ENCODE measurements around the gene KRTAP4-2.
"Not testable (repeated sequence)": the region's sequence is repeated elsewhere in the genome, so short reads cannot be mapped to it uniquely, and the experiment has no call there.

The KRTAP4-2 gene

GRCh38 chr17:41160190-41160589, 17.8 kb downstream of the KRTAP4-2 start:
- not testable (repeated sequence) for DNase-seq

DNA sequence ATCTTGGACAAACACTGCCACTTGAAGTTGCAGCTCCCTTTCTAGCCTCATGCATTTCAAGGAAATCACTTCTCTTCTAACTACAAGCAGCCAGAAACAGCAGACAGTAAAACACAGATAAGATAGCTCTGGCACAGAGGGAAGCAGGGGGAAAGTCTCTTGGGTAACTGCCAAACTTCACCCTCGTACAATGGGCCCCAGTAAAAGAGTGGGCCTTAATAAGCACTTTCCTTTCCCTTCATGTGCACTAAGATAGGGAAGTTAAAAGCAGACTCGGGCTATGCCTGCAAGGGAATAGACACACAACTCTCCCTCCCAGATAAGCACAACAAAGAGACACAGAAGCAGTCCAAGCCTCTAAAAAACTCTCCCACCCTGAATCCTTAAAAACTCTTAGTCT, 24.2 kb downstream of the KRTAP4-2 start:
- no peak for DNase-seq

DNA sequence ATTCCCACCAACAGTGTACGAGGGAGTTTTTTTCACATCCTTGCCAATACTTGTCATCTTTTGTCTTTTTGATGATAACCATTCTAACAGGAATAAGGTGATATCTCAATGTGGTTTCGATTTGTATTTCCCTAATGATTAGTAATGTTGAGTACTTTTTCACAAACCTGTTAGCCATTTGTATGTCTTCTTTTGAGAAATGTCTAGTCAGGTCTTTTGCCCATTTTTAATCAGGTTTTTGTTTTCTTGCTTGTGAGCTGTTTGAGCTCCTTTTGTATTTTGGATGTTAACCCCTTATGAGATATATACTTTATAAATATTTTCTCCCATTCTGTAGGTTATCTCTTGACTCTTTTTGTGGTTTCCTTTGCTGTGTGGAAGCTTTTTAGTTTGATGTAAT, 26.5 kb downstream of the KRTAP4-2 start:
- no peak for DNase-seq

GRCh38 chr17:41150026-41150425, 28.0 kb downstream of the KRTAP4-2 start:
- no peak for DNase-seq

- no peak for DNase-seq
Measured at GRCh38 chr17:41149652-41149985, 28.4 kb downstream of the KRTAP4-2 start, which contains the start of gene KRTAP4-5. KRTAP4-5 (minus strand) TSS chr17:41149825; CDS start chr17:41149767, 58 bp downstream.

- DNase-seq = not testable (repeated sequence)
Measured at GRCh38 chr17:41148971-41149651, 28.9 kb downstream of the KRTAP4-2 start.

DNA sequence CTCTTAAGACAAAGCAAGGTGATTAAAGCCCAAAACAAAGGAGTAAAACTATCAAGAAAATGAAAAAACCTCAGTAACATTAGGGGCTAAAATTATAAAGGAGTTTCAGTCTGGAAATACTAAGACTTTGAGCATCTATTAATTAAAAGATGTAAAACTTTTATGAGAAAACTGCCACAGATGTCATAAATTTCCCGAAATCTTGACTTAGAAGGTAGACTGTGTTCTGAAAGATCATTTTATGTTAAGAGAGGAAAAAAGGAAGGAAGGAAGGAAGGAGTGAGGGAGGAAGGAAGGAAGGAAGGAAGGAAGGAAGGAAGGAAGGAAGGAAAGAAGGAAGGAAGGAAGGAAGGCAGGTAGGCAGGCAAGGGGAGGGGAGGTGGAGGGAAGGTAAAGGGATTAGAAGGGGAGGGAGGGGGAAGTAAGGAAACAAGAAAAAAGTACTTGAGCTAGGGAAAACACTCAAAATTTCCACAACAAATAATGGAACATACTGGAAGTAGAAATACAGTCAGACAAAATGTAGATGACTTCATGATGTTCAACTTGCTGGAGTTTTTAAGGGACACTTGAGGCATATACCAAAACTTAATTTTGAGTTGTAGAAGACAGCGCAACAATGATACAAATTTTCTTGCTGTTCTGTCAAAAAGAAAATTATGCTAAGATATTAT, 30.4 kb downstream of the KRTAP4-2 start:
- DNase-seq = no peak

DNA sequence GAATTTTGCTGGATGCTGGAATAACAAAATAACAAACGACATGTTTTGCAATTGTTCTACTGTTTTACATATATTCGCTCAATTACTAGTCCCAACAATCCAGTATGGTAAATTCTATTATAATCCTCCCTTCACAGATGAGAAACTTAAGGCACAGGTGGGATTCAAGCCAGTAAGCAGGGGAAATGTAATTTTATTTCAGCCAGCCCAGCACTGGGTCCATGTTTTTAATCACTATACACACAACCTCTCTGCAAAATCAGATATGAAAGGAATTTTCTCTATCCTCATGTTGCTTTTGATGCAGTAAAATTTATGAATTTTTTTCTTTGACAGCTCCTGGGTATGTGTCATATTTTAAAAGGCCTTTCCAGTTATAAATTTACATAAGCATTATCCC, 32.8 kb downstream of the KRTAP4-2 start:
- no peak for DNase-seq

DNA sequence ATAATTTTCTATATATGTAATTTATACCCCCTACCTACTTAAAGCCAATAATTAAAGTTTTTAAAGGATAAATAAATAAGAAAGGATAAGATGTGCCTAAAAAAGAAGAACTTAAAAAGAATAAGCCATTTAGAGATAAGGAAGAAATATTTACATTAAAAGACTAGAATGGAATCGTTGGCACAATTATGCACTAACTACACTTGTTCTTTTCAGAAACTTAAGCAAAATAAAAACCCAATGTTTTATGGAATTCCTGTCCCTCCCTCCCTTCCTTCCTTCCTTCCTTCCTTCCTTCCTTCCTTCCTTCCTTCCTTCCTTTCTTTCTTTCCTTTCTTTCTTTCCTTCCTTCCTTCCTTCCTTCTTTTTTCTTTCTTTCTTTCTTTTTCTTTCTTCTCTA, 33.2 kb downstream of the KRTAP4-2 start:
- no peak for DNase-seq

DNA sequence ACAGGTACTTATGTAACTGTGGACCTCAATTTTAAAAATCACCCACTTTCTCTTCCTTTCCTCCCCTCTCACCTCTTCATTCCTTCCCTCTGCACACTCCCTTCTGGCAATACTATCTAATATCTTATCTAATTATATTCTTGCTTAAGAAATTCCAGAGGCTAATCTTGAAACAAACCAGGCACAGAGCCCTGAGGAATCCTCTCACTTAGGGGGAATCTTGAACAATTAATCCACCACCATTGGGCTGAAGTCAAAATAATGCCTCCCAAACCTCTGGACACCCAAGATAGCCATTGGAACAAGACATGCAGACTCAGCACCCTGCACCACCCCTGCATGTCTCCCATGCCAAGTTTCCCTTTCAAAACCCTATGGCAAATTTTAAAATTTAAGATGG, 36.7 kb downstream of the KRTAP4-2 start:
- DNase-seq = no peak

DNA sequence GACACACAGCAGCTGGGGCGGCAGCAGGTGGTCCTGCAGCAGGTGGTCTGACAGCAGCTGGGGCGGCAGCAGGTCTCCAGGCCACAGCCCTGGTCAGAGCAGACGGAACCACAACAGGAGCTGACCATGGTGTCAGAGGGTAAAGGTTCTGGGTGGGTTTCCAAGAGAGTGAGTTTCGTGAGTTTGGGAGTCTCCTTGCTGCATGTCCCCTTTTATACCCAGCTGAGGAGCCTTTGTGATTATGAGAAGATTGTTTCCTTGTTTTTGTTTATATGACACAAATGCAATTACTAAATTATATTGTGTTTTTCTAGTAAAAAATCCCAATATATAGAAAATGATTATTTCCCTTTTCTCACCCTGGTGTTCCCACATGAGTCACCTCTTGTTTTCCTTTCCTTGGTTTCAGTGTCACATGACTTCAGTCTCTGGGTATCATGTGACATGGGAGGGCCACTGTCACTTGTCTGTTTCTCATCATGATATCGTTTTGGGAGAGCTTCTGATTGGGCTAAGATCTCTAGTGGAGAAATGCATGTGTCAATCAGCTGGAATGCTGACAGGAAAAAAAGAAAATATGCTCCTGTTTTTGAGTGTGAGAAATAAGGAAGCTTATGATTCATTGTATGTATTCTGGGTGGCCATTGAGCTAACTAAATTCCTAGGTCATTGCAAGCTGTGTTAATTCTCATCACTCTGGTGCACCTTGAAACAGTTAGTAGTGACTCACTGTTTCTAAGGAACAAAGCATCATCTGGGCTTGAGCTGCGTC, 37.5 kb downstream of the KRTAP4-2 start, which contains the start of gene KRTAP4-6:
Gene KRTAP4-6, minus strand, starts transcription at position 185 of the 772 bp plus-strand sequence. Its CDS starts 57 bp downstream, at position 128.
- no peak for DNase-seq

GRCh38 chr17:41139865-41140264, 38.2 kb downstream of the KRTAP4-2 start:
- DNase-seq = not testable (repeated sequence)

GRCh38 chr17:41133880-41134735, 43.9 kb downstream of the KRTAP4-2 start:
- DNase-seq = no peak

DNA sequence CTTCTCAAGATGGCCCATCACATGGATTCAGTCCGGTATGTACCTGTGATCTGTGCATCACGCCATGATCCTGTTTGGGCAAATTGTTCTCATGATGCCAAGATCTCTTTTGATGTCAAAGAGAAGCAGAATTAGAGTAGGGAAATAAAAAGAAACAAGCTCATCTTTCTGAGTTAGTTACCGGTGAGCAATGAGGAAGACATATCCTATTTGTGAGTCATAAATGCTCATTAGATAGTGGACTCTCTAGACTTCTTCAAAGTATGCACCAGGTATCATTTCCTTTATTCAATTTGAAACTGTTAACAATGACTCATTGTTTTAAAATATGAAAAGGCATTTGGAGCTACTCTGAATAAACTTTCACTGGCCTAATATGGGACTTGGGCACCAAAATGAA, 46.0 kb downstream of the KRTAP4-2 start:
- DNase-seq = no peak
